ENCODE results near the gene B4GALNT3.

DNA sequence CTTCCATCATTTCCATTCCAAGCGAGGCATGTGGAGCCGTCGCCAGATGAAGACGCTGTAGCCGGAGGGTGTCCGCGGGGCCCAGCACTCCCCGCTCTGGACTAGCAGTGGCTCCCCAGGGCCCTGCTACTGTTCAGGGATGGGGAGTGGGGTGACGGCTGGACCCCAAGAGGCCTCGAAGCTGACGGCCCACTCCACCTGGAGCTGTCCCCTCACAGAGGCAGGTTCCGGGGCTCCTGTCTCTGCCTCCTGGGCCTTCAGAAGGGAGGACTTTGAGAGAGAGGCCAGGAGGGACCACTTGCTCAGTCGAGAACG lies 101.6 kb downstream of the B4GALNT3 start:
- TF ChIP-seq, protein P1, sequence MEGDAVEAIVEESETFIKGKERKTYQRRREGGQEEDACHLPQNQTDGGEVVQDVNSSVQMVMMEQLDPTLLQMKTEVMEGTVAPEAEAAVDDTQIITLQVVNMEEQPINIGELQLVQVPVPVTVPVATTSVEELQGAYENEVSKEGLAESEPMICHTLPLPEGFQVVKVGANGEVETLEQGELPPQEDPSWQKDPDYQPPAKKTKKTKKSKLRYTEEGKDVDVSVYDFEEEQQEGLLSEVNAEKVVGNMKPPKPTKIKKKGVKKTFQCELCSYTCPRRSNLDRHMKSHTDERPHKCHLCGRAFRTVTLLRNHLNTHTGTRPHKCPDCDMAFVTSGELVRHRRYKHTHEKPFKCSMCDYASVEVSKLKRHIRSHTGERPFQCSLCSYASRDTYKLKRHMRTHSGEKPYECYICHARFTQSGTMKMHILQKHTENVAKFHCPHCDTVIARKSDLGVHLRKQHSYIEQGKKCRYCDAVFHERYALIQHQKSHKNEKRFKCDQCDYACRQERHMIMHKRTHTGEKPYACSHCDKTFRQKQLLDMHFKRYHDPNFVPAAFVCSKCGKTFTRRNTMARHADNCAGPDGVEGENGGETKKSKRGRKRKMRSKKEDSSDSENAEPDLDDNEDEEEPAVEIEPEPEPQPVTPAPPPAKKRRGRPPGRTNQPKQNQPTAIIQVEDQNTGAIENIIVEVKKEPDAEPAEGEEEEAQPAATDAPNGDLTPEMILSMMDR (IDR thresholded peaks at IDR 0.05), result no peak
- no peak for TF ChIP-seq POLR2A (IDR thresholded peaks at IDR 0.05)

All from ovary (tissue), 3 donors.